GM18868 (cell line): Measurements from ENCODE around the gene EFNB2.

Source experiments
- ATAC-seq: cut with Tn5 transposase; IDR thresholded peaks from one replicate; pipeline ENCODE4 v1.9.1; 2021; ENCODE audit warnings: mild to moderate bottlenecking, moderate library complexity; ENCODE audit not compliant: unreplicated experiment

Gene EFNB2

DNA sequence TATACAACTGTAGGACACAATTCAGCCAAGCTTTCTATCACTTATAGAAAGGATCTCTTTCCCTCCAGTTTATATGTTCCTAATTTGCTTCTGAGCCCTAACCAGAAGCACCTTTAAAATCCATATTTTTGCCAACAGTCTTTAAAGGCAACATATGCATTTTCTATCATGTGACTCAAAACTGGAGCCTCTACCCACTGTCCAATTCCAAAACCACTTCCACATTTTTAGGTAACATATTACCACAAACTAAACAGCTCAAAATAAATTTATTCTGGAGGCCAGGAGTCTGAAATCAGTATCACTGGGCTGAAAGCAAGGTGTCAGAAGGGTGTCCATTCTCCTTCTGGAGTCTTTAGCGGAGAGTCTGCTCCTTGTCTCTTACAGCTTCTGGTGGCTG lies 15.9 kb upstream of the EFNB2 start:
- ATAC-seq, result no peak

GRCh38 chr13:106550570-106551135 lies 15.2 kb upstream of the EFNB2 start:
- ATAC-seq, result no peak

DNA sequence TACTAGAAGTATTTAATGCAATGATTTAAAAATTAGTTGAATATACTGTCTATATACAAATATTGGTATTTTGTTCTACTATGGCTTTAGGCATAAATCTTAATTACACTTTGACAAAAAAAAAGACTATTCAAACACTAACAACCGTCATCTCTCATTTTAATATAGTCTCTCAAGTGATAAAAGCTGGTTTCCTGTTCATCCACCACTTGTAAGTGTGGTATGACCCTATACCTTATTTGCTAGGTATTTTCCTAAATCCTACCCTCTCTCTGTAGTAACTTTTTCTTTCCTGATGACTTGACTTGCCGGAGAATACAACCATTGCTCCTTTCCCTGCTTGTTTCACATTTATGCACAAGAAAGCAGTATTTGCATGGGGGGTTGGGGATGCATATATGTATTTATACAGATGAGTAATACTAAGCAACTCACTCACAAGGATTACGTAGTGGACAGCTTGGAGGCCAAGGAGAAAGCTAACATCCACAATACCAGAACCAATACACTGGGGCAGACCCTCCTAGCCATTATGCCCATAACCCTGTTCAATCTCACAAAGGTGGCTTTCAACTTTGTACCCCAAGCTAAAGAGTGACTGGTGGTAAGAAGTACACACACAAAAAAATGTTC lies 12.7 kb upstream of the EFNB2 start:
- ATAC-seq, result peak; percentile 34

- ATAC-seq, result no peak
These were observed 6.4 kb upstream of the EFNB2 start for GRCh38 chr13:106541826-106542225.

DNA sequence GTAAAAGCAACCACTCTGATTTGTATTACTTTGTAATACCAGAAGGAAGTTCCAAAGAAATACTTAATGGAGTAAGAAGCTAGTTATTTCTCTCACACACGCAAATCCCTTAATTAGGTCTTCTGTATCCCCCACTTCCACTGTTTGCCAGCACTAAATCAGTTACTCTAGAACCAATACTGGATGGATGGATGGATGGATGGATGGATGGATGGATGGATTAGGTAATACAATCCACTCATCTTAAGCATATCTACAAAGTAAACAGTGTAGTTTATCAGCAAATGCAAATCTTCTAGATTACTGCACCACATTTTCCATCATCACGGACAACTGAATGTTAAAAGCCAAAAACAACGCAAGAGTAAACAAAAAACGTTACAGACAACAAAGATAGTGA lies 5.2 kb upstream of the EFNB2 start:
- ATAC-seq, result no peak

- ATAC-seq, result no peak
These were observed 2.1 kb upstream of the EFNB2 start for GRCh38 chr13:106537521-106537920.

- peak; percentile 36 for ATAC-seq
These were observed 977 bp upstream of the EFNB2 start for GRCh38 chr13:106536244-106537034.

DNA sequence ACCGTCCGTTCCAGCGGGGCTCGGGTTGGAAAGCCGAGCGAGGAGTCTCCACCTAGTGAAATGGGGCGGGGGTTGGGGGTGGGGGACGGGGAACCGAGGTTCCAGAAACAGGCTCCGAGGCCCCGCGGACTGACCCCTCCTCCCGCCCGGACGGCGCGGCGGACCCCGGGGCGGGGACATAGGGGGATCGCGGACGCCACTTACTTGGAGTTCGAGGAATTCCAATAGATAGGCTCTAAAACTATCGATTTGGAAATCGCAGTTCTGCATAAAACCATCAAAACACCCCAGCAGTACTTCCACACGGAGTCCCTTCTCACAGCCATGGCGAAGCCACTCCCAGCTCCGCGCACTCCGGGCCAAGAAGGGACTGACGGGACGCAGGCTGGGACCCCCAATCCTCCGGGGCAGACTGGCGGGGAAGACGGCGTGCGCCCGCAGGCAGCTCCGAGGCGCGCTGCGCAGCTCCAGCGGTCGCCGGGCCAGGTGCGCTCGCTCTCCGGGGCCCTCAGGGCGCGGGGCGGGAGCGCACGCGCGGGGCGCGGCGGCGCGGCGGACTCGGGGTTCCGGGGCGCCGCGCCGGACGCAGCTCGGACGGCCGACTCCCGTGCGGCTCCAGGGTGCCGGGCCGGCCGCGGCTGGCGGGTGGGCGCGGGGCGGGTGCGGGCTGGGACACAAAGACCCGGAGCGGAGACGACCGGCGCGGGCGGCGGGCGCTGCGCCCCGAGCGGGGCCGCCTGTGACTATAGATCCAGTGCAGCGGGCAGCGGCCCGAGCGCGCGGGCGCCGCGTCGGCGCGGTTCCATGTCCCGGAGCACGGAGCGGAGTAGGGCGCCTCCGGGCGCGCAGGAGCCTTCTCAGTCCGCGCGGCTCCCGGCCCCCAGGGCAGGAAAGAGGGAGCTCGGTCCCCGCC lies 567 bp downstream of the EFNB2 start:
- ATAC-seq, result peak; percentile 19

- no peak for ATAC-seq
These were observed 1.4 kb downstream of the EFNB2 start for GRCh38 chr13:106533943-106534638.

DNA sequence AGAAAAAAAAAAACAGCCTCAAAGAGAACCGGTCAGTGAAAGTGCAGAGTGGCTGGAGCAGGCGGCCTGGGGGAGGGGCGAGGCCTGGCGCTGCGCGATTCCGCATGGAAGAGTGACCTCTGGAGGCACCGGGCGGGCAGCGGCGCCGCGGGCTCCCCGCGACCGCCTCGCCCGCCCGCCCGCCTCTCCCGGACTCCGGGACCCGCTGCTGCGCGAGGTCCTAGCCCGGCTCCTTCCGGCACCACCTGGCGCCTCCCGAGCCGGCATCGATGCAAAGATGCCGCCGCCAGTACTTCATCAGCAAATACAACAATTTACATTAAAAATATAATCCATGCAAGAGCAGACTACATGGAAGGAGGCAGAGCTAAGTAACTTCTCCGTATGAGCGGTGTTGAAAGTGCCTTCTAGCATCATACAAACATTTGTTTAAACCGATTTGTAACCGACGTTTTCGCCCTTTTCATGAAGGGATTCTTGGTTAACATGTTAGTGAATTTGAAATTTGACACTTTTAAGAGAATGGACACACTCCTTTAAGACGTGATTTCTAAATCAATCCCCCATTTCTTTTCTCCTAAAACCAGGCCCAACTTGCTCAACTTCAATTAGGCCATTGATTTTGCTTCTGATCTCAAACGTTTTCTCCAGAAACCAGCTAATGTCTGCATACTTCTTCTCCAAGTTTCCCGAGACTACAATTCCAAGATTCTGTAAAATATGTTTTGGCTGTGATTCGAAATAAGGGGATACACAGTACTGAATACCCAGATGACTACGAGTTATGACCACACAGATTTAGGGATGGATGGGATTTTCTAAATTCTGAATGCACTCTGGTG lies 2.1 kb downstream of the EFNB2 start:
- no peak for ATAC-seq

DNA sequence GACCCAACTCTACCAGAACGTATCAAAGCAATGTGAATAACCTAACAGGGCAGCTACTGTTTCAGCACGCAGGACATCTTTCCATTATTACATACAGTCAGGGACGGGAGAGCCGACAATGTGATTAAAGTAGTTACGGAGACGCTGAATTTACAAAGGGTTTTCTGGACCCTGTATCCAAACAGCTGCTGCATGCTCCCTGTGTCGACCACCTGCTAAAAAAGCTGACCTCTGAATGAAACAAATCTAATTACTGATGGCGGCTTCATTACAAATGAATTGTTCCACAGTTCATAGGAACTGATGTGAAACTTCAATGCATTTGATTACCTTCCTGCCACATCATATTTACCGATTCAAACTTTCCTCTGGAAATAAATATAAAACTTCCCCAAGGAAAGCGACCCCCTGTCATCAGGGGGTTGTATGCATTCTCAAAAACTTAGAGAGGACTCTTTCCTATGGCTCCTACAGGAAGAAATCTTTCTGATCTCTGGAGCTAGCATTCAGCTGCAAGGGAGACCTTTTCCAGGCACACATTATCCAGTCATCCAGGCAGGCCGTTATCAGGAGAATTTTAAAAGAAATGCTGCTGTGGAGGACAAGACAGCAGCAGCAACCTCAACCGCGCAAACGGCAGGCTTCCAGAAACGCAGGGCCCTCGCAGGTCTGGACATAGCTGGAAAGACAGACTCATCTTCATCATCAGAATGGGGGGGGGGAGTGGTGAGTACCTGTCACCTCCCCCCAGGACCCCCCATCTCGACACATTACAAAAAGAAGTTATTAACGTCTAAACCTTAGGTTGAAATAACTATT lies 3.1 kb downstream of the EFNB2 start:
- no peak for ATAC-seq

DNA sequence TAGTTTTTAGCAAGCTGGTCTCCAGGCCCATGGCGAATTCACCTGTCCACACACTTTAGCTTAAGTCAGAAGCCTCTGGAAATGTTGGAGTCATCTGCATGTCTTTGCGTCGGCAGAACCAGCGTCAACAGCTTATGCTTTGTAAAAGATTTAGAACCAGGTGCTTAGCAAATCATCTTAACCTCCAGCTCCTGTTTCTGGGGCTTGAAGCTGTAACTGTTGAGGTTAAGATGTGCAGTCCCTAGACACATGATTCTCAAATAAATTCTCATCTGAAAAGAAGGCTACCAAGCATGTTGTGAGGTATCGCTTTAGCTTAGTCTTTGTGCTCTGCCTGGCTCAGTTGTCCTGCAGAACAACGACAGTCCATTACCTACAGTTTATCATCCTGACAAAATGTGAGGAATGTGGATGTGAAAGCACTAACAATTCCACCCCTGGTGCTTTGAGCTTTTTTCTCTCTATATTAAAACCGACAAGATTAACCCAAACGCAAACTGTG lies 4.4 kb downstream of the EFNB2 start:
- no peak for ATAC-seq

- no peak for ATAC-seq
These were observed 5.2 kb downstream of the EFNB2 start for GRCh38 chr13:106530171-106530851.

DNA sequence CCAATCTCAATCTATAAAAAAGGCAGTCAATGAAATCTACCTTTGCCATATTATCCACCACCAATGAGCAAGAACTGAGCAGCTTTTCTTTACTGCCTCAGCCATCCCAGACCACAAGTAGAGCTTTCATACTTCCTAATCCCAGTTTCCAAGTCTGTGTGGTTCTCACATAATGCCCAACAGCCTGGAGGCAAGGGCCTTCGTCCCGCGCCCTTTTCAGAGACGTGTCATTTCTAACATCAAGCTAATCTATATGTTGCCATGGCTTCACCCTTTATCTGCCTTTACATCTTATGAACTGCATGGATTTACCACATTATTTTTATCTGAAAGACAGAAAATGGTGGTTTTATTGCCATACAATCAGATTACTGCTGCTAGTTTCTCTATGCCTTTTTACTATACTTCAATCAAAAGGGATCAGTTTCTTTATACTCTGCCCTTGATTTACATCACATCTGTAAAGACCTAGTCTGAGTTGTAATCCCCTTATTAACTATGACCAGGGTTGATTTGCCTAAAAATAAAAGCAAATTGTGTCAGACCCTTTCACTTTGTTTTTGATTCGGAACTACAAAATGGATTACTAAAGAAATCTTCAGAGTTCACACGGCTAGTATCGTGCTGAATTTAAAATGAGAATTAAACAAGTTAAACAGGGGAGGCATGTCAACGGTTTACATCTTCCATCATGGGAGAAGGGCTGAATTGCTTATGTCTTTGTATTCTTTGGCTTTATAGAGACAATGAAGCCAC lies 5.9 kb downstream of the EFNB2 start:
- ATAC-seq, result no peak

DNA sequence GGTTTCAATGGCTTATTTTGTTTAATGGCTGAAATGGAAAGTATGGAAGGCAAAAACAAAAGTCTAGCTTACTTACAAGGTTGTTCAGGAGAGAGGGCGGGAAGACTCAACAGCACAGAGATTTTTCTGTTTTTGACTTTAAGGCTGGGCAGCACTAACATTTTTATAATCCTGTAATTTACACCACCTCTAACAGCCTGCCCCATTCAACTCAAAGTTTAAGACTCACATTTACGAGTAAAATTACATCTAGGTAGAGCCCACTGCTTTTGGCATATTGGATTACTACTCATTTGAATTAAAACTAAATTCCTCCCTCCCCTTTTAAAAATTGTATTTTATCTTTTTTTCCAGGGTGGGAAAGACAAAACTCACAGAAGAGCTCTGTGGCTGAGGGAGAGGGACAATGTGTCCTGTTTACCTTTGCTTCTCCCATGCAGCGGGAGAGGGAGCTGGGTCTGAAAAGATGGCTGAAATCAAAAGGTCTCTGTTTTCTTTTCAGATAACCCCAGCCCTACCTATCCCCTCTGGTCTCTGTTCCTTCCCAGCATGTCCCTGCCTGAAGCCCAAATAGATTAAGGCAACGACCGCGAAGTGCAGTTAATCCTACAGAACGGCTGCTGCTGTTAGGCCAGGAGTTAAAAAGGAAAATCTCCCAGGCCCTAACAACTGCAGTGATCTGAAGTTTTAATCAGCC lies 6.6 kb downstream of the EFNB2 start:
- no peak for ATAC-seq

DNA sequence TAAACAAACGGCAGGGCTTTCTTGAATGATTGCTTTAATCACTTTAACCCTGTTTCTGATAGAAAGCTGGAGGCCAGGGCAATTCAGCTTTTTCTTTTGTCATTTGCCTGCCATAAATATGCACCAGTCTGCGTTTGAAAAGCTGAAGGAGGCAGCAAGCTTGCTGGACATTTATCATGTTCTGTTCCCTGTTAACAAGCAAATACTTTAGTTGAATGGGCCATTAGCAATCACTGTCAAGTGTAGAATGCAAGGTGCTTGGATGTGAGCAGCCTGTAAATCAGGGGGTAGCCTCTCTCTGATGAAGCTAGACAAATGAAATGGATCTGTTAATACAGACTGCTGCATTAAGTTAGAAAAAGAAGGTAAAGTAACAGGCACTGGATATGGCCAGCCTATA lies 7.6 kb downstream of the EFNB2 start:
- ATAC-seq, result no peak

DNA sequence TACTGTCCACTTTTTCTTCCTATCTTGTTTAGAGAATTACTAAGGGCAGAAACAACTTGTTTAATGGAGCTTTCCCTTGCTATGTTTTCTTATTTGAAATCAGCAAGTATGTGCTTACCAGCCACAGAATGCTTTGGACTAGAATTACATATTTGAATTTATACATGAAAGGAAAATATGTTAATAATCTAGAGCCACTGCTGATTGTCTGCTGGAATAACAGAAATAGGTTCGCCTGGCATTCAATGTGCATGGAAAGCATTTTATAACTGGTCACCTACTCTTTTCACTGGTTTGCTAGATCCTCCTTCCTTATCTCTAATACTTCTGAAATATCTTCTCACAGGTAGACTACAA lies 8.0 kb downstream of the EFNB2 start:
- no peak for ATAC-seq
